Measurements from ENCODE around the gene LDLRAD4. TPM values are rescaled to one million over a fixed set of nuclear protein-coding genes. Genes with fewer than 3 reads are reported as not detected.

The LDLRAD4 gene

GRCh38 chr18:13700153-13700552 is 481.6 kb downstream of the LDLRAD4 start:
- peaks cover 15% of the 10 kb centered on the region for H3K9me3 ChIP-seq (ENCODE audit: control insufficient read depth, low read length)
- no peak overlapping the region for H2AFZ ChIP-seq (ENCODE audit: low read depth, low read length)
- no peak overlapping the region for H3K18ac ChIP-seq (ENCODE audit: low read depth in 1 of 2, low read length in 2 of 2)
- H3K9ac ChIP-seq (ENCODE audit: low read length) = no peak overlapping the region
- H3K27ac ChIP-seq (ENCODE audit: low read length, poor library complexity, severe bottlenecking) = no peak overlapping the region
- H4K8ac ChIP-seq (ENCODE audit: low read length) = no peak overlapping the region
- no peak overlapping the region for H3K4me3 ChIP-seq (ENCODE audit: insufficient read depth in 1 of 2, low read depth in 1 of 2, low read length in 2 of 2)
- H4K91ac ChIP-seq (ENCODE audit: low read length) = no peak overlapping the region
- no peak overlapping the region for H2BK12ac ChIP-seq (ENCODE audit: low read length in 2 of 2)
- no peak overlapping the region for H3K4me2 ChIP-seq (ENCODE audit: low read length, poor library complexity, severe bottlenecking)
- H3K4ac ChIP-seq (ENCODE audit: low read depth in 1 of 2, low read length in 2 of 2) = no peak overlapping the region
- H2AK5ac ChIP-seq (ENCODE audit: low read length, severe bottlenecking) = no peak overlapping the region
- H2BK15ac ChIP-seq (ENCODE audit: low read depth, poor library complexity, severe bottlenecking) = no peak overlapping the region
- H2BK5ac ChIP-seq (ENCODE audit: low read depth, low read length, poor library complexity, severe bottlenecking) = no peak overlapping the region
- H3K27me3 ChIP-seq (ENCODE audit: control insufficient read depth in 1 of 2, insufficient read depth in 1 of 2, low read length in 2 of 2) = no peaks in the 10 kb centered on the region
- no peak overlapping the region for H3K14ac ChIP-seq (ENCODE audit: low read length in 2 of 2)
- H3K23ac ChIP-seq (ENCODE audit: low read length in 2 of 2) = no peak overlapping the region
- no peak for DNase-seq
- WGBS = 94% methylated on average over 1 of the region's 1 CpG
- no peak overlapping the region for H2BK120ac ChIP-seq (ENCODE audit: low read depth, low read length)
- H3K4me1 ChIP-seq (ENCODE audit: control insufficient read depth, insufficient read depth, low read depth, low read length) = no peaks in the 10 kb centered on the region
- H3K79me1 ChIP-seq (replicated peaks; ENCODE audit: low read length, poor library complexity, severe bottlenecking) = peaks cover 32% of the 10 kb centered on the region
- H3K36me3 ChIP-seq (ENCODE audit: control insufficient read depth in 1 of 2, insufficient read depth in 2 of 2, low read depth in 1 of 2, low read length in 2 of 2) = peaks cover 0 to 5% of the 10 kb centered on the region in 2 experiments

Small RNA genes within 50 kb of the gene (small RNA-seq; reads per million reads assigned to genes)
- gene MIR4526 (ENCODE audit: low read depth) (not detected), gene MIR5190 (ENCODE audit: low read depth) (not detected)

Measured in mesenchymal stem cell (in vitro differentiated cells and primary cell).